SU-DHL-6 (cell line): ENCODE measurements around the gene ATP11A.

Experiments
- H2AFZ ChIP-seq: fragments of 200-600 bp; sonication (generic); 2 replicates; pipeline ENCODE4 v1.6.1; 2014; ENCODE audit warnings: low read depth, mild to moderate bottlenecking, moderate library complexity, mixed read lengths, antibody characterized with exemption, low read length; ENCODE audit not compliant: severe bottlenecking
- H3F3A ChIP-seq: fragments of 200-600 bp; shearing (Covaris generic); 2 replicates; pipeline ENCODE4 v1.6.0; 2016; ENCODE audit warnings: antibody characterized with exemption, mild to moderate bottlenecking; ENCODE audit not compliant: insufficient read depth
- H3K27ac ChIP-seq: fragments of 200-600 bp; sonication (generic); 2 replicates; pipeline ENCODE4 v1.5.1; 2016; ENCODE audit warnings: low read depth, mild to moderate bottlenecking, low read length, moderate library complexity, mixed read lengths
- H3K27me3 ChIP-seq: fragments of 200-600 bp; sonication (generic), shearing (Covaris generic); 2 replicates; pipeline ENCODE4 v1.6.0; 2014; ENCODE audit warnings: mild to moderate bottlenecking, low read length
- H3K36me3 ChIP-seq: fragments of 200-600 bp; sonication (generic); 2 replicates; pipeline ENCODE4 v1.6.1; 2014; ENCODE audit warnings: mild to moderate bottlenecking, low read length, mixed read lengths
- H3K4me2 ChIP-seq: fragments of 300-600, 200-600 bp; shearing (Covaris generic), sonication (generic); 2 replicates; pipeline ENCODE4 v1.6.0; 2014; ENCODE audit warnings: low read length, low read depth, mild to moderate bottlenecking; ENCODE audit not compliant: poor library complexity, severe bottlenecking
- H3K4me3 ChIP-seq: fragments of 200-600 bp; sonication (generic); 2 replicates; pipeline ENCODE4 v1.5.1; 2014; ENCODE audit warnings: antibody characterized with exemption, low read length, mild to moderate bottlenecking, mixed read lengths; ENCODE audit not compliant: insufficient read depth, poor library complexity, severe bottlenecking
- H3K79me2 ChIP-seq: fragments of 200-600 bp; sonication (generic); 2 replicates; pipeline ENCODE4 v1.6.1; 2014; ENCODE audit warnings: mild to moderate bottlenecking, low read length, moderate library complexity; ENCODE audit not compliant: insufficient read depth
- H3K9ac ChIP-seq: fragments of 200-600 bp; sonication (generic); 2 replicates; pipeline ENCODE4 v1.7.0; 2014; ENCODE audit warnings: mild to moderate bottlenecking, low read length
- H3K9me2 ChIP-seq: fragments of 200-600 bp; sonication (generic); replicated peaks from 2 replicates; pipeline ENCODE4 v1.6.1; 2014; ENCODE audit warnings: low read length; ENCODE audit not compliant: insufficient read depth
- H3K9me3 ChIP-seq: fragments of 200-600 bp; sonication (generic); 2 replicates; pipeline ENCODE4 v1.6.1; 2014; ENCODE audit warnings: low read length, mixed read lengths; ENCODE audit not compliant: insufficient read depth
- H4K20me1 ChIP-seq: fragments of 200-600 bp; sonication (generic); 2 replicates; pipeline ENCODE4 v1.6.1; 2014; ENCODE audit warnings: low read depth, mild to moderate bottlenecking, antibody characterized with exemption, low read length, moderate library complexity, mixed read lengths
- CTCF ChIP-seq: fragments of 200-600 bp; sonication (generic); IDR thresholded peaks from one replicate; pipeline ENCODE4 v1.5.1; 2017; ENCODE audit warnings: antibody characterized with exemption, mild to moderate bottlenecking, low read length, moderate library complexity; ENCODE audit not compliant: insufficient read depth, poor library complexity, severe bottlenecking
- EZH2phosphoT487 ChIP-seq: fragments of 200-600 bp; sonication (generic), shearing (Covaris generic); conservative IDR thresholded peaks from 2 replicates; pipeline ENCODE4 v1.6.1; 2018; ENCODE audit warnings: mild to moderate bottlenecking, antibody characterized with exemption, low read length, moderate library complexity, mixed read lengths

Gene ATP11A

GRCh38 chr13:112903071-112903577, 213.3 kb downstream of the ATP11A start:
- TF ChIP-seq EZH2phosphoT487: no peak
- Histone ChIP-seq H3K27me3 (no peaks in the 10 kb centered on the region), H2AFZ (no peak overlapping the region), H3K36me3 (no peaks in the 10 kb centered on the region), H3K4me3 (no peak overlapping the region), H4K20me1 (no peaks in the 10 kb centered on the region), H3K9ac (no peak overlapping the region), H3K9me2 (no peaks in the 10 kb centered on the region), H3K9me3 (no peaks in the 10 kb centered on the region; the same call in 1 of the 2 replicates), H3K27ac (no peak overlapping the region), H3K4me2 (no peak overlapping the region), H3F3A (no peaks in the 10 kb centered on the region), H3K79me2 (no peaks in the 10 kb centered on the region)

- no peaks in the 10 kb centered on the region for H3K9me2 ChIP-seq
- H3K9me3 ChIP-seq: no peaks in the 10 kb centered on the region; the same call in 1 of the 2 replicates
- no peak overlapping the region for H2AFZ ChIP-seq
- no peaks in the 10 kb centered on the region for H3K27me3 ChIP-seq
- no peak overlapping the region for H3K4me2 ChIP-seq
- TF ChIP-seq CTCF (no peak), EZH2phosphoT487 (no peak)
- no peak overlapping the region for H3K27ac ChIP-seq
- no peak overlapping the region for H3K9ac ChIP-seq
- no peaks in the 10 kb centered on the region for H3K36me3 ChIP-seq
- H3K4me3 ChIP-seq: no peak overlapping the region
- H4K20me1 ChIP-seq: no peaks in the 10 kb centered on the region
- H3K79me2 ChIP-seq: no peaks in the 10 kb centered on the region
- no peaks in the 10 kb centered on the region for H3F3A ChIP-seq
These were observed 213.9 kb downstream of the ATP11A start for GRCh38 chr13:112903606-112904195.

- Histone ChIP-seq H3K9ac (no peak overlapping the region), H4K20me1 (no peaks in the 10 kb centered on the region), H3K4me2 (no peak overlapping the region), H3K27me3 (no peaks in the 10 kb centered on the region), H3K27ac (no peak overlapping the region), H3K9me2 (no peaks in the 10 kb centered on the region), H3K79me2 (no peaks in the 10 kb centered on the region), H3F3A (no peaks in the 10 kb centered on the region), H2AFZ (no peak overlapping the region), H3K9me3 (no peaks in the 10 kb centered on the region; the same call in 1 of the 2 replicates), H3K36me3 (no peaks in the 10 kb centered on the region), H3K4me3 (no peak overlapping the region)
- no peak for TF ChIP-seq CTCF
- no peak for TF ChIP-seq EZH2phosphoT487
These were observed 214.7 kb downstream of the ATP11A start for GRCh38 chr13:112904436-112904960.

- Histone ChIP-seq H3K36me3 (no peaks in the 10 kb centered on the region), H3K9me2 (no peaks in the 10 kb centered on the region), H3K9ac (no peak overlapping the region), H4K20me1 (no peaks in the 10 kb centered on the region), H3K9me3 (no peaks in the 10 kb centered on the region; the same call in 1 of the 2 replicates), H3K27ac (no peak overlapping the region), H3K79me2 (no peaks in the 10 kb centered on the region), H2AFZ (no peak overlapping the region), H3K4me3 (no peak overlapping the region), H3K4me2 (no peak overlapping the region), H3K27me3 (no peaks in the 10 kb centered on the region), H3F3A (no peaks in the 10 kb centered on the region)
- no peak for TF ChIP-seq CTCF
- TF ChIP-seq EZH2phosphoT487: no peak
These were observed 215.2 kb downstream of the ATP11A start for GRCh38 chr13:112905086-112905485.
